Measurements from ENCODE around the gene PADI4.
"Not testable (repeated sequence)": the region's sequence is repeated elsewhere in the genome, so short reads cannot be mapped to it uniquely, and the experiment has no call there.

The PADI4 gene

DNA sequence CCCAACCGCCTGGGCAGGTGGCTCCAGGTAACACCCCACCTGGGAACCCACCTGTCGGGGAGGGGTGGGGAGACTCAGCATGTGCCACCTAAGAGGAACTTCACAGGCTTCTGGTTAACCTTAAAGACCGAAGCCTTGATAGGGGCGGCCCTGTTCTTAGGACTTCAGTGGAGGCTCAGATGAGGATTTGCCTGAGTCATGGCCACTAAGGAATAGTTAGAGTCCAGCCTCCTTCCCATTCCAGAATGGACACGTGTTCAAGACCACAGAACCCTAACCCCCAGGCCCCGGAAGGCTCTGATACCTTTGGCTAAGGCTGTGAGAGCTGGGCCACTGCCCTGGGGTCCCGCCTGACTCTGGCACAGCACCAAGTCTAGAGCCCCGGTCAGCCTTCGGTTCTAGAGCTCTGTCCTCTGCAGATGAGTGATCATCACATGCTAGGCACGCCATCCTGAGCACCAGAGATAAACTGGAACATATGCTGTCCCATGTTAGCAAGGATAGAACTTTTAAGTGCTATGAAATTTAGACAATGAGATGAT lies 84.3 kb downstream of the PADI4 start:
- no peak for DNase-seq (ENCODE audit: low read depth in 2 of 2)

DNA sequence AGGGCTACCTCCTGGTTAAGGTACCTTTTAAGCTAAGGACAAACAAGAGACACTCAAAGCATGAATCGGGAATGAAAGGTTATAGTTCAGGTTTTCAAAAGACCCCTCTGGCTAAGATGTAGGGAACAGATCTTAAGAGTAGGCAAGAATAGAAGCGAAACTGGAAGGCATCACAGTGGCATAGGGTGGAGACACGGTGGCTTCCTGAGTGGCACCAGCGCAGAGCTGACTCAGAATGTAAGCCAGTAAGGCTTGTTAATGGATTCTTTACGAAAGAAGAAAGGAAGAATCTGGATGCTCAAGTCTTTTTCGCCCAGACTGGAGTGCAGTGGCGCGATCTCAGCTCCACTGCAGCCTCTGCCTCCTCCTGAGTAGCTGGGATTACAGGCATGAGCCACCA lies 85.2 kb downstream of the PADI4 start:
- DNase-seq (ENCODE audit: low read depth in 2 of 2): no peak

DNA sequence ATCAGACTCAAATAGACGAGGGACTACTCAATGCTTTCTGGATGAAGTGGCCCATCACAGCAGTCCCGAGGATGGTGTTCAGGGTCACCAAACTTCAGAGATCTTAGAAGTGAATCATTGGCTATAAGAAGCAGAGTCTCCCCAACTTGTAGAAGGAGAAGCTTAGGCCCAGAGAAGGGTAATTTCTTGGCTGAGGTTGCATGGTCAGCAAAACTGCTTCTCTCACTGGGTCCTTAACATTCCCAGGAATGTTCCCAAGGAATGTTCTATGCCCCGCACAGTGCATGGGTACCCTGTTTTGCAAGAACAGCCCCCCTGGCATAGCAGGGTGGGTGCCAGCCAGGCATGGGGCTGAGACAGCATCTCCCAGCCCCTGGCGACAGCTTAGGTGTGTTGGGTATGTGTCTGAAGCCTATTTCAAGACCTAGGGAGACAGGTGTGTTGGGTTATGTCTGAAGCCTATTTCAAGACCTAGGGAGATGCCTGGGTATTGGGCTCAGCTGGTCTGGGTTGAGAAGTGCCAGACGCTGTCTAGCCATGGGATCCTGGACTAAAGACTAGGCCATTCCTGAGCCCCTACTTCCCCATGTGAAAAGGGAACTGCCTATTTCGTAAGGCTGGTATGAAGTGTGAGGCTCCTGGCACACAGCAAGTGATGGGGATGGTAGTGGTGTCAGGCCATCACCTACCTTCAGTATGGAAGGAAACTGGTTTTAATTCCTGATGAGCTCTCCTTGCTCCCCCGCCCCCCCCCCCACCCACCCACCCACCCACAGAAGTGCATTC lies 90.1 kb downstream of the PADI4 start:
- no peak for DNase-seq (ENCODE audit: low read depth in 2 of 2)

DNA sequence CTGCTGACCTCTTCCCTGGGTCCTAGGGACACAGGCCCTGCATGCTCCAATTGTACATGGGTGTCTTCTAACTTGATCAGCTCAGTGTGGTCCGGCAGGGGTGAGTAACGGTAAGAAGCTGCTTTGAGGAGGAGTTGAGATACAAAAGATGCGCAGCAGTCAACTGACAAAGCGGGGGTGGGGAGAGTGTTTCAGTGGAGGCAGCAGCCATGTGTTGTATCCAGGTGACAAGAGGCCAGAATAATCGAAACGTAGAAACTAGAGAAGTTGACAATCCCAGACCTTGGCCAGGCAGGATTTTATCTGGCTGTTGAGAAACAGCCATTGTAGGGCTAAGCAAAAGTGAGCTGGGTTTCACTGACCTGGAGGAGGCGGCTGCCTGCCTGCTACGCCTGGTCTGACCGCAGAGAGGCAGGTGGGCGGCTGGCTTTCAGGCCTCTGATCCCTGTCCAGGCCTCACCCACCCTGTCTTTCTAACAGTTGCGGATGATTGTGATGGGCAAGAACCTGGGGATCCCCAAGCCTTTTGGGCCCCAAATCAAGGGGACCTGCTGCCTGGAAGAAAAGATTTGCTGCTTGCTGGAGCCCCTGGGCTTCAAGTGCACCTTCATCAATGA lies 92.8 kb downstream of the PADI4 start:
- DNase-seq (ENCODE audit: low read depth in 2 of 2): no peak

DNA sequence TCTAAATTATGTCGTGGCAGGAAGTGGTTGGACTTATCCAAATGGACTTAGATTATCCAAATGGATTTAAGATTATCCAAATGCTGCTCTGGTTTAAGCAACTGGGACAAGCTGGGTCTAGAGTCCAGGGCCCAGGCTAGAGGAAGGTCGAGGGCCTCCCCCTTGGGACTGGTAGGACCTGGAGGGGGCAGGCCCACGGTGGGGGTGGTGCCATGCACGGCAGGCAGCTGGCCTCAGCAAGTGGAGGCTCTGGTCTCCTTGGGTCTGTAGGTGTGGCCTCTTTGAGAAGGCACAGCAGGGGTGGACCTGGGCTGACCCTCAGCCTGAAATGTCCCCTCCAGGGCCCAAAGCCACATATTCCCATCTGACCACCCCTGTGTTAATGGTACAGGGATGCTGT lies 93.8 kb downstream of the PADI4 start:
- DNase-seq (ENCODE audit: low read depth in 2 of 2): no peak

DNA sequence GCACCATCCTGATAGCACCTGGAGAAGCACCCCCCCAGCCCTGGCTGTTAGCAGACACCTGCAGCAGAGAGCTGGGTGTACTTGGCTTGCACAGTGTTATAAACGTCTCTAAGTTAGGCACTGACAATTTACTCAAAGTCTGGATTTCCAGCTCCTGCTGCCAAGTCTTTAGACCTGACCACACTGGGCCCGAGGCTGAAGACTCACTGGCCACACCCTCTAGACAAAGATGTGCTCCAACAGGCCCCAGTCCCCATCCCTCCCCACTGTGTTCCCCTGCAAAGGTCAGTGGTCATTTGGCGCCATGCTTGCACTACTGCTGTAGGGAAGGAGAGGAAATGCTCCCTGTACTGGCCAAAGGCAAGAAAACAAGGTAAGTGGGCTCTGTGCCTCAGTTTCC lies 95.1 kb downstream of the PADI4 start:
- DNase-seq (ENCODE audit: low read depth in 2 of 2): no peak

DNA sequence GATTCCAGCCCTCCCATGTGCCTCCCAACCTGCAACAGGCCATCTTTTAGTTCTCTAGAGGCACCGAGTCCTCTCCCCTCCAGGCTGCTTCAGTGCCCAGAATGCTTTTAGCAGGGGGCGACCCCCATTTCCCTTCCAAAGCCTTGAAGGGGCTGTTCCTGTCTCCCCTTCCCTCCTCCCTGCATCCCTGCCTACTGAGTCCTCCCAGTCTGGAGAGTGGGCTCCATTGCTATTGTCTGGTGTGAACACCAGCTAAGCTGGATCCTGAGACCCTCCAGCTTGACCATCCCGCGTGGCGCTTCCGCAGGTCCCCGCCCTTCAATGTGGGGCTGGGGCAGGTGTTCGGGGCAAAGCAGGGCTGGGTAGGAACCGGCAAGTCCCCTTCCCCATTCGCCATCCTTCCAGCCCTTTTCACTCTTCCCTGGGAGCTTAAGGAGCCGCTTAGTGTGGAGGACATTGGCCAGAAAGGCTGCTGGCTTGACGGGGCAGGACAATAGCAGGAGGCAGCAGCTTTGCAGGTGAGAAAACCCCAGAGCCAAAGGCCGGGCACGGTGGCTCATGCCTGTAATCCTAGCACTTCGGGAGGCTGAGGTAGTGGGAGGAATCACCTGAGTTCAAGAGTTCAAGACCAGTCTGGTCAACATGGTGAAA lies 96.2 kb downstream of the PADI4 start:
- no peak for DNase-seq (ENCODE audit: low read depth in 2 of 2)

DNA sequence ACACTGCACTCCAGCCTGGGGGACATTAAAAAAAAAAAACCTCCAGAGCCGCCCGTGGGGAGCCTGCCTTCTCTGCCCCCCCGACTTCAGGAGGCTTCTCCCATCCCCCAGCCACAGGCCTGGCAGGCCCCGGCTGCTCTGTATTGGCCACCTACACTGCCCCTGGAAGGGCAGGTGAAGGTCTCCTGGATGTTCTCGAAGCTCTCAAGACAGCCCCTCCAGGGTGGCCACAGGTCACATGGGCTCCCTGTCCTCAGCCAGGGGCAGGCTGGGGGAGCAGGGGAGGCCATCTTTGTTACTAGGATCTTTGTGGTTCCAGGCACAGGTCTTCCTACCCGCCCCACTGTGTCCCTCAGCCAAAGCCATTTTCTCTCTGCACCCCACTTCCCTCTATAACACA lies 96.8 kb downstream of the PADI4 start:
- no peak for DNase-seq (ENCODE audit: low read depth in 2 of 2)

DNA sequence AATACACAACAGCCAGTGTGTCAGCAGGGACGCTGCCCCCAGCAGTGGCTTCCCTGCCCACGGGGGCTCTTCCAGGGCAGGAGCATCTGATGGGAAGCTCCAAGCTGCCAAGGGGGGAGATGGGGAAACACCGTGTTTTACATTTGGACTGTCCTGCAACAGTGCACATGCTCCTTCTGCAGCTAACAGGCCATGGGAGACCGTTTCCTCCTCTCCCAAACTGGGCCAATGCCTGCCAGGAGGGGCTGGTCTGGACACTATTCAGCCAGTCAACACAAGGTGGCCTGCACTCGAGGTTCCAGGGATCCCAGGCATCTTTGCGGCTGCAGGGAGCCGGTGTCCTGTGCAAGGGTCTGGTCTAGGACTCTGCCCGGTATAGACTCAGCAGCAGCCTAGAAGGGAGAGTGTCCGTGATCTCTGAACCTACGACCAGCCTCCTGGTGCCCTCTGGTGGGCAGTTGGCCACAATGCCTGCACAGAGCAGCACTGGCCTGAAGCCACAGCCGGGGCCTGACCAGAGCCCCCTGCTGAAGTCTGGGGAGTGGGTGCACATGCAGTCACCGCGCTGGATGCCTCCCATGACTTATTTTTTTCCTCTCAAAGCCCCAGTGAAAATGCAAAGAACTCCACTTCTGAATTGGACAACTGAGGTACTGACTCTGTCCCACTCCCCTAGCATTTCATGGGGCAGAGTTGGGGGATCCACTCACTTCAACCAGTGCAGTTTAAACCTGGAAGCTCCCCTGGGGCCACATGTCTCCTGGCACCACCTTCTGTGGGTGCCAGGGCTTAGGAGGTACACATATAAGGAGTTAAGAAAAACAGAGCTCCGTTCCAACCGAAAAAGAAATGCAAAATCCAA lies 98.1 kb downstream of the PADI4 start:
- no peak for DNase-seq (ENCODE audit: low read depth in 2 of 2)

DNA sequence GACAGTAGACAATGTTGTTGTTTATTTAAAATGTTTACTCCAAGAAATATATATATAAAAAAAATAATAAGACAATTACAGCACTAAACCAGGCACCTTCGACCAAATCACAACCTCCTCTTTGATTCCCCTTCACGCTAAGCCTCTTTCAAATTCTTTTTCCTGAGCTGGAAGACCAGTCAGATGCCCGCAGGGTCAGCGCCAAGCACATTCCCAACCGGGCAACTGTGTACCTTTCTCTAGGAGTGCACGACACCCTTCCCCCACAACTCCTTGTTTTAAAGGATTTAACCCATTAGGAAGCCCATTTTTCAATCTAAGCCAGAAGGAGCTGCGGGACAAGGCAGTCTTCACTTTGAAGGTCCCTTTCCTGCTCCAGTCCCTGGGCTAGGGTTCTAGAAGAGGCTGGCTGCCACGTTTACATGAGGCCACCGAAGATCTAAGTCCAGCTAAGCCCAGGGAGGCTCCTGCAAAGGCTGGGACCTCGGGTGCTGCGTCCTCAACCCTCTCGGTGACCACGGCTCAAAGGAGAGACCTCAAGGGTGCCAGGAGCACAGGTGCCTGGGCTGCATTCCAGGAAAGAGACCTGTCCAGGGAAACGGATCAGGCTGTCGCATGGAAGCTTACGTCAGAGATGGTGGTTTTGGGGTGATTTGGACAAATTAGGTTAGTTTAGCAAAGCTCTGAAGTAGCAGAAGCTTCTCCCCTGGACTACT lies 98.9 kb downstream of the PADI4 start:
- not testable (repeated sequence) for DNase-seq (ENCODE audit: low read depth in 2 of 2)

DNA sequence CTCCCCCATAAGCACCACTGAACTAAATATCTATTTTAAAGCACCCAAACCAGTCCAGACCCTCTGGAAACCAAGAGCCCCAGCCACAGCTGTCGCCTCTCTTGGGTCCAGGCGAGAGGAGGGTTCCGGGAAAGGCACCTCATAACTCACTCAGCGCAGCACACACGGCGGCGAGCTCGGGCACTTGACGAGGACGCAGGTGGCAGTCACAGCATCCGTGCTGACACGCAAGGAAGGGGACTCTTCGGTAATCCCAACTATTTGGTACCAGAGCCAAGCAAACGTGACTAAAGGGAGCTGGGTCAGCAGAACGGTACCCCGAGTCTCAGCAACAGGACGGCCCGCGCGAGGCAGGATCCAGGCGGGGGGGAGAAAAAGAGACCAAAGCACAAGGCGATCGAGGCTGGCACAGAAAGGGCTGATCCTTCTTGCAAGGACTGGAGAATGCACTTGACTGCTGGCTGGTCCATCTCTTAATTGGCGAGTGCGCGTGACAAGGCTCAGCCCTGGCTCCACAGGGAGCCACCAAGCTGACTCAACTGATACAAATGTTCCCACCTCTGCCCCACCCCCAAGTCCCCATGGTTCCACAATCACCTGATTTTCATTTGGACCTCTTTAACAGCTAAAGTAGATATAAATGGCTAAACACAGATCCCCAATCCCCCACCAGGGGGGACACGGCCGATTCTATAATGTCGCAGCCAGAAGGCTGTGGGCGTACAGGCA lies 100.0 kb downstream of the PADI4 start:
- not testable (repeated sequence) for DNase-seq (ENCODE audit: low read depth in 2 of 2)

DNA sequence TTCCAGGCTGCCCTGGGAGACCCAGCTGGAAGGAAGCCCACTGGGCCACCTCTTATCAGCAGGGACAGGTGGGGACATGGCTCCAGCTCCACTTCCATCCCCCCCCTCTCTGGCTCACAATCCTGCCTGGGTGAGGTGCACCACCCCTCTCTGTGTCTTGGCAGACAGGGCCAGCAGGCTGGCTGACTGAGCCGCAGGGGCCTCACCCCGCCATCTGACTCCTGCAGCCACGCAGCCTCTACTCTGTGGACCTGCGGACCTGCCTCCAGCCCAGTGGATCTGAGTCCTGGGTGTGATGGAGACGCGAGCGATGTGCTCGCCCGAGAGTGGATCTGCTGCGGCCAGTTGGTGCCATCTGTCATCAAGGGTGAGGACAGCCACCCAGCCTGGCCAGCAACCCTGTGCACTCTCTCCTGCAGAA lies 101.4 kb downstream of the PADI4 start:
- no peak for DNase-seq (ENCODE audit: low read depth in 2 of 2)

DNA sequence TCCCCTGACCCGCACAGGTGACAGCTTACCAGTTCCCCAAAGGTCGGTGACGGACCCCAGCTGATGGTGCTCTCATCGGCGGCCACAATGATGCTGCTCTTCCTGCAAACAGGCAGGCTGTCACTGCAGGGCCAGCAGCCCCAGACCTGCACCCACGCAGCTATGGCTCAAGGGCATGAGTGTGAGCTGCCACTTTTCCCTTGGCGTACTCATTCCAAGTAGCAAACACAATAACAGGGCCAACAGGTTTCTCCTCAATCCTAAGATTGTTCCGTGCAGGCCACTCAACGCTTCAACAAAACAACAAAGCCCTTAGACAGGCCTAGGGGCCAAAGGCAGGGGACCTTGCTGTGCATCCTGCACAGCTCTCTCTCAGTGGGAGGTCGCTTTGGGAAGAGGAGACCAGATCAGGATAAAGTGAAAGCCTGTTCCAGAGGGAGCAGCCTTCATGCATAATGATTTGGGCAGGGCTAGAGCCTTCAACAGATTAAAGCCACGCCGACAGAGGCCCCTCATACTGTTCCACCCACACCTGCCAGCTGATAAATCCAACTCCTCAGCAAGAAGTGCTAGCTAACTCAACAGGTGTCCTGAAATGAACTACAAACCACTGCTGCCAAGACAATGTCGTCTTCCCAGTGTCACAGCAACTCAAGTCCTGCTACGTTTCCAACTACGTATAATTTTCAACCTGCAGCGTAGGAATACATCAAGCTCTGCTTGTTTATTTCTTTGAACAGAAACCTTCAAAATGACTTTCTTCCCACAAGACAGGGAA lies 104.3 kb downstream of the PADI4 start:
- DNase-seq (ENCODE audit: low read depth in 2 of 2): no peak

Measured in stimulated activated CD8-positive, alpha-beta memory T cell treated with anti-CD3 and anti-CD28 coated beads, Interleukin-2, amount 100 ng/mL, for 1 hour (primary cell).